SW480 (cell line): Measurements from ENCODE around the gene CDON.
"Not testable (repeated sequence)": the region's sequence is repeated elsewhere in the genome, so short reads cannot be mapped to it uniquely, and the experiment has no call there.

Experiments
- DNase-seq: peaks from one replicate; pipeline ENCODE4 v3.0.0-alpha.2; 2016; ENCODE audit warnings: low spot score

Gene CDON

DNA sequence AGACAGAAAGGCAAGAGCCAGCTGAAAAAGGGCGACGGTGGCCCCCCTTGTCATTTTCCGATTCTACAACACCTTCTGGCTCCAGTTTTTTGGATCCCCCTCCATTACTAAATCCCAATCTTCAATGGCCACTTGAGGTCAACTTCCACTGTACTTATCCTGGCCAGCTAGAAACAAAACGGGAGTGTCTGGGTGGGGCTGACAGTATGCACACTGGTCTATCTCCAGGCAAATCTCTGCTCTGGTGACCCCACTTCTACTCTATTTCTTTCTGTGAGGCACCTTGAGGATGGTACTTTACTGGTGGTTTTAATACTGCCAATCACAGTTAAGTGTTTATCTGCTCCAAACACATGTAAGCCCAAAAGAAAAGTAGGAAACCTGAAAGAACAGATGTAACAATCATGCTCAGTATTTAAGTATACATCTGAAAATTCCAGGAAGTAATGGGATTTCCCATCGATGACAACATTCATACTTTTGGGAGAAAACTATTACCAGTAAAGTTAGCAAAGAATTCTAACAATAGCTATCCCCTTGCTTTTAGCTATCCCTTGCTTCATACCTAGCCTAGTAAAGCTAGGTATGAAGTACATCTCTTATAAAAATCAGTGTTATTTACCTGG, 16.0 kb downstream of the CDON start:
- no peak for DNase-seq

DNA sequence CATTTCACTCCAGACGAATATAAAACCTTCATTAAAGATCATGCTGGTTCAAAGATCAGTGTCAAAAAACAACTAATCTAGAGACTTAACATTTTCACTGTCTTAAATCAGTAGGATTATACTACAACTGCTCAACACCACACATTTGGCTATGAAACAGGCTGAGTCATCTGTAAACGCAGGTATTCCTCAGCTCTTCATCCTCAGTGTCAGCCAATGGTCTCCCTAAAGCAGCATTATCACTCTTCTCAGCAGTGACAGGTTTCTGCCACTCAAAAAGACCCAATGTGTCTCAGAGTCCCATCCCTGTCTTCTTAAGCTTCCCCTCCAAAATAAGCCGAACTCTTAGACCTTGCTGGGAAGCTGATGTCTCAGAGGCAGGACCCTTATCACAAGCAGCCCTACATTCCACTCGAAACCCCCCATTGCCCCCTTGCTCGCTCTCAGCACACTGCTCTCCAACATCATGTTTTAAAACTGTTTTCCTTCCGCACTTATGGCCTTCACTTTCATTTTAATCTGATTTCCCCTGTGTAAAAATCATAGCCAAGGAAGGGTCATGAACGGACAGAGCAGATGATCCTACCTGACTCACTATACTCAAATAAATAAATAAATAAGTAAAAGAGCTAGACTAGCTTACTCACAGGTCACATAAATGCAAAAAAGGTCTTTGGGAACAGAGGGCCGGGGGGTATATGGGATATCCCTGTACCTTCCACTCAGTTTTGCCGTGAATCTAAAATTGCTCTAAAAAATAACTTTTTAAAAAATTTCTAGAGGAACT, 23.0 kb downstream of the CDON start:
- DNase-seq: no peak

DNA sequence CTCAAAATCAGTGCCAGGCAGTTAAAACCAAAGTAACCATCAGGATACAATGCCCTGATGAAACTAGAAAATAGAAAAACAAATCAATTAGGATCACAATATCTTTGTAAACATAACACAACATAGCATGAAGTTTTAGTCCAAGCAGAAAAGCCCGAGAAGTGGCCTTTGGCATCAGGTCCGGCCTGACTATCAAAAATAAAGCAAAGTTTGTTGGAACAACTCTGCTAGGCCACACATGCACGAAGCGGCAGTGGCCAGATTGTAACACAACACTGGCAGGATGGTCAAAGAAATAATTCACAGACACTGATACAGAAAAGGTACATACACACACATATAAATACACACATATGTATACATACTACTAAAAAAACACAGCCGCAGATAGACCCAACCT, 26.9 kb downstream of the CDON start:
- DNase-seq: no peak

DNA sequence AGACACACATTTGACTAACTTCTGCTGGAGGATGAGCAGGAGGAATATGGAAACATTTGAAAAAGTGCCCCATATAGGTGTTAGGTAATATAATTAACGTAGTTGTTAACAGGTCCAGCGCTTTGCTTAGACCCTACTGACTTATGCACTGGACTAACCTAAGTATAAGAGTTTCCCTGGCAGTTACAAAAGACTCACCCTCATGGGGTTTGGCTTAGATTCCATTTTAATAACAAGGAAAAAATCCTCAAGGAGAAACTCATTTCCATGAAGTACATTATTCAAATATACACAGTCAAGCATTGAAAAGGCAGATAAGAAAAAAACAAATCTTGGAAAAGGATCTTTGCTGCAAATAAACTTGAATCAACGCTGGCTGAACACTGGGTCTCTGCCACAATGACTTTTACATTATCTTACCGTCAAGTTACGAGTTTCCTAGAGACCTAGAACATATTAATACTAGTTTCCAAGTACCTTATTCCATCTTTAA, 27.7 kb downstream of the CDON start:
- DNase-seq: no peak

DNA sequence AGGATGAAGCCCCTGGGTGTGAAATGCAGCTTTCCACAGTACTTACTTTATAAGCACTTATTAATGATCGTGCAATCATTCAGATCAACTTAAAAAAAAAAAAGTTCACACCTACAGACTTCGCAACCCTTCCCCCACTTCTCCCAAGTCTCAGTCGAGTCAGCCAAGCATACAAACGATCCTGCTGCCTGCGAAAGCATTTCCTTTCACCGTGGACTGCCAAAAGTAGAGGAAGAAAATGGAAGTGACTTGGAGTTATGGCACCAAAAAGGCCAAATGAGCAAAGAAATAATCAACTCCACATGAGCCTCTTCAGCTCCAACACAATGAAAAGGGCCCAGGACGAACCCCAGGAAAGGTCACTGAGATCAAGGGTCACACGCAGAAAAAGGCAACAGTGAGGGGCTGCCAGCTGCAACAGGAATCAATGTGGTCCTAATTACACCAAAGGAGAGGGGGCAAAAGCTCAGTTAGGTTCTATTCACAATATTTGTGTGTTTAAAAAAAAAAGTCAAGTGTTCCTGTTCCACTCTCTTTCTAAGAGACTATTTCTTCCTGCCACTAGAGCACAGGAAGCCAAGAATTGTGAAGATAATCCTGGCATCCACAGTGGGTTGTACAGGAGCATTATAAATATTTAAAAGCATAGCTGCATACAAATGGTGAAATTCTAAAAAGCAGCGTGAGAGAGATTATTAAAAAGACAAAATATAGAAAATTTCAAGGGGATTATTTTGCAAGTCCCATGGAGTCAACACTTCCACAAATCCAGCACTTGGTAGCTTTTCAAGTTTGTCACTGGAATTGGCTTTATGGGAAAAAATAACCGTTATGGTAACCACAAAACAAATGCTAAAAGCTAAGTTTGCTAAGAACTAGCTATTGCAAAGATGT, 28.4 kb downstream of the CDON start:
- no peak for DNase-seq

DNA sequence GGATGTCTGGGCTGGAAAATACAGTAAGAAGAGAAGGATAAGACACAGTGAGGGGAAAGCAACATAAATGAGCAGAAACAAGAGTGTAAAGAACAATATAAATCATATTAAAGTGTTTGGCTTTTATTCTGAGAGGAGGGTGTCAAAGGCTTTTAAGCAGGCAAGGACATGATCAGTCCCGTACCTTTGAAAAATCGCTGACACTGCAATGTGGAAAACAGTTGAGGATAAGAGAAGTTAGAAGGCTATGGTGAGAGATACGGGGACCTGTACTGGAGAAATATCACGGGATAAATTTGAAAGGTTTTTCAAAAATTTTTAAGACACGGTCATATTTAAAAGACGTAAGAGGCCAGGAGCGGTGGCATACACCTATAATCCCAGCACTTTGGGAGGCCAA, 30.3 kb downstream of the CDON start:
- no peak for DNase-seq

DNA sequence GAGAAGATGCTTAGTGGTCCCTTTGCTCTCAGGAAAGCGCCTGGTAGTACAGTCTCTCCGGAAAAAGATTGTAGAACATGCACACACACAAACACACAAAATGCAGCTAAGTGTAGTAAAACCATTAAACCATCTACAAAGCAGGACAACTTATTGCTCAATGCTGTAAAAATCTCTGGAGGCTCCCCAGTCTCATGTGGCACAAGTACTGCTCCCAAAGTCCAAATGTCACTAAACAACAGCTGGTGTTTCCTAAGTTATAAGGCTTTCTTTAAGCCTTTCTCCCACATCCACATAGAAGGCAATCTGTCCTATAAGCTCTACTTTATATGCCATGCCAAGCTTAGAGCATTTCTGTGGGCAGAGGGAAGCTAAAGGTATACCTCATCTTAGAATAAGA, 32.9 kb downstream of the CDON start:
- DNase-seq: no peak

DNA sequence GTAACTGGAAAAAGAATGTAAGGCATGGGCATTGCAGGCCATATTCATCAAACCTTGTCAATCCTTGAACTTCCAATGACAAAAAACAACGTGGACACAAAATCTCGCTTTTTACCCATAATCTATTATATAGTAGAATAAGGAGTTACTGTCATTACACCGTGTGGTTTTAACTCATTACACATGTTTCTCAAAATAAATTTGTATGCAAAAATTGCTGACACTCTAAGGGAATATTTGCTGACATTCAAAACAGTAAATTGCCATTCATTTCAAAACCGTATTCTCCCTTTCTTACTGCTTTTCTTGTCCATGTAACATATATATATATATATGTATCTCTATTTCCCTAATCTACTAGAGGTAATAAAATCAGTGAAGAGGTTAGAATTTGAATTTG, 33.4 kb downstream of the CDON start:
- DNase-seq: no peak

DNA sequence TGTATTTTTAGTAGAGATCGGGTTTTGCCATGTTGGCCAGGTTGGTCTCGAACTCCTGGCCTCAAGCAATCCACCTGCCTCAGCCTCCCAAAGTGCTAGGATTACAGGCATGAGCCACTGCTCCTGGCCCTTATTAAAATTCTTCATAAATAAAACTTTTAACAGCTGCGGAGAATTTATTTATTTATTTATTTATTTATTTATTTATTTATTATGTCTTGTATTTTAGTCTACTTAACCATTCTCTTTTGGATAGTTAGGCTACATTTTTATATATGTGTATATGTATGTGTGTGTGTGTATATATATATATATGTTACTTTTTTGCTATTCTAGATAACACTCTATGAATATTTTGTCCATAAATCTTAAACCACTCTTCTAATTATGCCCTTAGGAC, 34.1 kb downstream of the CDON start:
- not testable (repeated sequence) for DNase-seq

DNA sequence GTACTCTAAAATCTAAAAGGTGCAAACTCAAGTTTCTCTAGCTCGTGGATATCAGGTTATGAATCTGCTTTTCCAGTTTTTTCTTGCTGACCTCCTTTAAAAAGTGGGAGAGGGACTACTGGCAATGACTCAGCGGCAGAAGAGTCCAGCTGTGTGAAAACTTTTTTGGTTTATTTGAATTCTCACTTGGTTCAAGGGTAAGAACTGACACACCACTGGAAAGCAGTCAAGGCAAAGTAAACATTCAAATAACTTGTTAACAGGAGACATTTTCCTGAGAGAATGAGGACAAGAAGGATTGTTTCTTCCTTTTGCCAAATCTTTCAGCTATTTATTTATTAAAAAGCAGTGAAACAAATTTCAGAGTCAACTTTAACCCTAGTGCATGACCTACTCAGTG, 36.1 kb downstream of the CDON start:
- no peak for DNase-seq

DNA sequence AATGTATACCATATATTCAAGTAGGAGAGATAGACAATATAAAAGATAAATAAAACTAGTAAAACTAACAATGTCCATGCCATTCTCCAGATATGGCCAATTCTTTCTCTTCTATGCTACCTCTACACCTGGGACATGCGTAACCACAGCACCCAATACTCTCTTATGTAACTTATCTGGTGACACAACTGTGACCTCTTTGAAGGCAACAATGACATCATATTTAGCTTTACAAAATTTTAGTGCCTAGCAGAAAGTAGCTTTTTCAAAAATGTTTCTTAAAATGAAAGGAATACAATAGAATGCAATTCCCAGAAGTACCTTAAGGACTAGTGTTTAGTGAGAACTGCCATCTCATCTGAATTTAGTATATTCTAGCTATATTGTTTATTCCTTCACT, 36.8 kb downstream of the CDON start:
- DNase-seq: no peak

DNA sequence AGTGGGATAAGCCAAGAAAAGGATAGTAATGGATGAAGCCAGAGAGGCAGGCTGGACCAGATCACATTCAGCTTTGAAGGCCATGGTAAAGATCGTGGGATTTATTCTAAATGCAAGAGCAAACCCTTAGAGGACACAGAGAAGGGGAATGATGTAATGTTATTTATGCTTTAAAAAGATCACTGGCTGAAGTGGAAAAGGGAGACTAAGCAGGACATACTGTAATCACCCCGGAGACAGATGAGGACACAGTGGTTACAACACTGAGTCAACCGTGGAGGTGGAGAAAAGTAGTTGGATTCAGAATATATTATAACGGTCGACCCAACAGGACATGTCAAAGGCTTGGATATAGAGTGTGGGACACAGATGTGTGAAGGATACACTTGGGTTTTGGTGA, 38.5 kb downstream of the CDON start:
- no peak for DNase-seq

DNA sequence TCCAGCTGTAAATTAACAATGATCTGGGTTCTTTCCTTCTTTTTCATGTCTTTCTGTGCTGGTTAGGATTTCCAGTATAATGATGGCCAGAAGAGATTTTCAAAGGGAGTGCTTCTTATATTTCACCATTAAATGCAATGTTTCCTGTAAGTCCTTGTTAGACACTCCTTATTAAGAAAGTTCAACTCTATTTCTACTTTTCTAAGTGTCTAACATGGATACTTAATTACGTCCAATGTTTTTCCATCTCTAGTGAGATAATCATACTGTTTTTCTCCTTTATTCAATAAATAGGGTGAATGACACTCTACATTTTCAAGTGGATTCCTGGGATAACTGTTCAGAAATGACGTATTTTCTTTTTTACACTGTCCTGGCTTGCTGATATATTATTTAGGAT, 49.8 kb downstream of the CDON start:
- no peak for DNase-seq

DNA sequence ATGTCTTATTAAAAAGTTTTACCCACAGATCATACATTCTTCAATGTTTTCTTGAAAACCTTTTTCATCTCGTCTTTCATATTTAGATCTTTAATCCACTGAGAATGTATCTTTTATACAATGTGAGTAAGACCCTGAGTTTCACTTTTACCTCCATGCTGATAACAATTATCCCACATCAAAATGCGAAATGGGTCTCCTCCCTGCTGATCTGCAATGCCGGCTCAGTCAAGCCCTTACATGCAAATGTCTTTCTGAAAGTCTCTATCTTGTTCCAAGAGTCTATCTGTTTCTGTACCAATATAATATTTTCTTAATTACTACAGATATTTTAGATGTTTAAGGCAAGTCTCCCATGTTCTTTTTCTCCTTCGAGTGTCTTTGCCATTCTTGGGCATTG, 50.9 kb downstream of the CDON start:
- no peak for DNase-seq

DNA sequence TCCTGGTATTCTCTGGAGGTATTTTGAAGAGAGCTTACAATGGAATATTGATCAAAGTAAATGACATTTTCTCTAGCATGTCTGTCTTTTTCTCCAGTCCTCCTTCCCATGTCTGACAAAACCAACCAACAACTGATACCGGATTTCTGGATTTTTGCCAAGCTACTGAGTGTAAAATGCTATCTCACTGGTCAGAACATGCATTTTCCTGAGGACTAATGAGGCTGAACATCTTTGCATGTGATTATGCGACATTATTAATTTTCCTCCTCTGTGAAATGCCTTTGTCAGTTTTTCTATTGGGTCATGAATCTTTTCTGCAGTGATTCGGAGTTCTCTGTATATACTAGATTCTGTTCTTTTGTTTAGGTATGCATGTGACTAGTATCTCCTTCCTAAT, 51.4 kb downstream of the CDON start:
- DNase-seq: no peak

DNA sequence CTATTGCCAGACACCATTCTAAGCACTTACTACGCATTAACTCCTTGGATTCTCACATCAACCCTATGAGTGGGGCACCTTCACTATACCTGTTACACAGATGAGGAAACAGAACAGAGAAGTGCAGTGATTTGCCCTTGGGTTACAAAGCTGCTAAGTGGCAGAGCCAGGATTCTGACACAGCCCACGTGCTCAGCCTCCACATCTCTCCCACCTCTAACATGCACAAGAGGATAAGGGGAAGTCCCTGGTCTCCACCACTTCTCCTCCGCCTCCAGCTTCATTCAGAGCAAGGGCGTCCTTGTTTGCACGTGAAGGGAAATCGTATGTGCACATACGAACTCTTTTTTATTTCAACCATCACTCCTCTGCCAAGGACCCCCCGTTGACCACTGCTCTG, 53.7 kb downstream of the CDON start:
- DNase-seq: no peak

DNA sequence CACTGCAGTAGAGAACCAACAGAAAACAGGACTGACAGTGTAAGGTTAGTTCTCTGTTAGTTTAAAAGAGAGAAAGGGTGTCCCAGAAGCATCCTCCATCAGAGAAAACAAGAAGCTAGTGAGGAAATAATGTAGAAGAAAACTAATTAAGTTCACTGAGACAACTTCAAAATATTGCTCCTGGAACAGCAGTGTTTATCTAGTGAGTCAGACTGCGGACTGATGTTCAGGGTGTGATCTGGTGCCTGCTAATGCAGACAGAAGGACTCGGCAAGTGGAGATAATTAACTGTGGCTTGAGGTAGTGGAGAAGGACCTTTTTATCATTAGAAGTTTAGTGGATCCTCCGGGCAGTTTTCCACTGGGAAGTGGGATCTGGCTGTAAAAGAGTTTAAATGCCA, 55.4 kb downstream of the CDON start:
- peak; percentile 26 for DNase-seq

DNA sequence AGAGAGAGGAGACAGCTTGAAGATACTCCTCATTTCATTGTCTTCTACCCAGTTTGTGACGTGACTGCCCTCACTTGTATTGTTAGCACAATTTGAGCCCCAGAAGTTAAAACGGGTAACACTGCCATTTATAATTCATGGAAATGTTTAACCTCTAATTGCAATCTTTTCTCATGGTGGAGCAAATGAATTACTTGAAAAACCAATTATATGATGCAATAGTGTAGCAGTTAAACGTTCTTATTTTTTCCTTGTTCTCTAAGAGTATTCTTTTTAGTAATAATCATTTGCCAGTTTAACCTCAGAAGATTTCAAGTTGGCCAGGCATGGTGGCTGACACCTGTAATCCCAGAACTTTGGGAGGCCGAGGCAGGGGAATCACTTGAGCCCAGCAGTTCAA, 56.6 kb downstream of the CDON start:
- no peak for DNase-seq

DNA sequence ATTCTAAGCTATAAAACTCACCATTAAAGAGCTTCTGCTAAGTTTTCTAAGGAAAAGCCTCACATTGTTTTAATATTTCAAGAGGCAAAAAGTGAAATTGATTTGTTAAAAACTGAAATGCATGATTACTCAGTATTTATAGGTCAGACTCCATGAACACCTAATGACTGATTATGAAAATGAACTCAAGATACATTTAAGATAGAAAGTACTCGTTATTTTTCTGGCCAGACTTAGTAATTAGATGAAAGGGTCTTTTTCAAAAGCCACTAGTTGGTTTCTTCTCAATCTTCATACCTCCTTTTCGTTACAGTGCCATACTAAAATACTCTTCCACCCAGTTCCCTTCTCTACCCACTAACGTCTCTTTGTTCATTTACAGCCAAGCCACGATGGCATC, 60.5 kb downstream of the CDON start:
- no peak for DNase-seq

DNA sequence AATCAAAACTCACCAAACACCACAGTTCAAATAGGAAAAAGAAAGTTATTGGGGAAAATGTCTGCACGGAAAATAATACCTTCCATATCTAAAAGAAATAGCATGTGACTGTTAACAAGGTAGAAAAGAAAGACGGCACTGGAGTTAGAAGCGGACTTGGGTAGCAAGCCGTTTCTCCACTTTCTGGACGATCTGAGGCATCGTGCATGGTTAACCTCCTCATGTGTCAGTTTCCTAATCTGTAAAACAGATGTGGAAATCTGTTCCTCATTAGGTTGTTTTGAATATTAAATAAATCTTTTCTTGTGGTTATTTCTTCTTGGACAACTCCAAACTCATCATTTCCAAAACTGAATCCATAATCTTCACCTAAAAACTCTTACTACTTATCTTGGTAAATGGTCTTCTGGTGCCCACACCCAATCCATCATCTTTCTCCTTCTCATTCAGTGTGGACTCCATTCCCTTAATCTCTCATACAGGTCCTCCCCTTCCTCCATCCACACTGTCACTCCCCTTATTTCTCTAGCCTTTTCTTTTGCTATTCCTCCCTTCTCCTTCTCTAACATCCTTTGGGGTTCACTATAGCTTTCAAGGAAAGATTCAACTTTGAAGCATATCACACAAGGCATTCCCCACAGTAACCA, 63.3 kb downstream of the CDON start:
- no peak for DNase-seq

DNA sequence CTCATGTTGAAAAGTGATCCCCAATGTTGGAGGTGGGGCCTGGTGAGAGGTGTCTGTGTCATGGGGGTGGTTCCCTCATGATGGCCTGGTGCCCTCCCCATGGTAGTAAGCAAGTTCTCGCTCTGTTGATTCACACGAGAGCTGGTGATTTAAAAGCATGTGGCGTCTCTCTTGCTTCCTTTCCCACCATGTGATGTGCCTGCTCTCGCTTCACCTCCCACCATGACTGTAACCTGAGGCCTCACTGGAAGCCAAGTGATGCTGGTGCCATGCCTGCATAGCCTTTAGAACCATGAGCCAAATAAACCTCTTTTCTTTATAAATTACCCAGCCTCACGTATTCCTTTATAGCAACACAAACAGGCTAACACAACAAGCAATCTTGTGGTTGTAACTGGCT, 64.4 kb downstream of the CDON start:
- DNase-seq: no peak

DNA sequence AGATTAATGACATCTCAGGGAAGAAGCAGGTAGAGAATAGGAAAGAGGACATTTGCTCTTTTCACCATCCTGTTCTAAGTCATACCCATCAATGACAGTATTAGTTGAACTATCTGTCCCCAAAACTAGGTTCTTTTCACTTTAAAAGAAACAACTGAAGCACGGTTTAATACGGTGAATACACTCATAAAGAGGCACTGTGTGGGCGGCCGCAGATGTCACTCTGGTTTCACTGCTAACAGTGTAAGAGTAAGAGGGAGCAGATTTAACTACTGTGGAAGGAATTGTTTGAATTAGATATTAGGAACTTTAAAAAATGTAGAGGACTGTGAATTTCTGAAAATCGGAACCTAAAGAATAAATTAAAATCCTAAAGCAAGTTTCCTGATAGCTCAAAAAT, 67.4 kb downstream of the CDON start:
- DNase-seq: no peak
